ENCODE data around the gene PTPRC.
"Not testable (repeated sequence)": the region's sequence is repeated elsewhere in the genome, so short reads cannot be mapped to it uniquely, and the experiment has no call there.

The PTPRC gene

DNA sequence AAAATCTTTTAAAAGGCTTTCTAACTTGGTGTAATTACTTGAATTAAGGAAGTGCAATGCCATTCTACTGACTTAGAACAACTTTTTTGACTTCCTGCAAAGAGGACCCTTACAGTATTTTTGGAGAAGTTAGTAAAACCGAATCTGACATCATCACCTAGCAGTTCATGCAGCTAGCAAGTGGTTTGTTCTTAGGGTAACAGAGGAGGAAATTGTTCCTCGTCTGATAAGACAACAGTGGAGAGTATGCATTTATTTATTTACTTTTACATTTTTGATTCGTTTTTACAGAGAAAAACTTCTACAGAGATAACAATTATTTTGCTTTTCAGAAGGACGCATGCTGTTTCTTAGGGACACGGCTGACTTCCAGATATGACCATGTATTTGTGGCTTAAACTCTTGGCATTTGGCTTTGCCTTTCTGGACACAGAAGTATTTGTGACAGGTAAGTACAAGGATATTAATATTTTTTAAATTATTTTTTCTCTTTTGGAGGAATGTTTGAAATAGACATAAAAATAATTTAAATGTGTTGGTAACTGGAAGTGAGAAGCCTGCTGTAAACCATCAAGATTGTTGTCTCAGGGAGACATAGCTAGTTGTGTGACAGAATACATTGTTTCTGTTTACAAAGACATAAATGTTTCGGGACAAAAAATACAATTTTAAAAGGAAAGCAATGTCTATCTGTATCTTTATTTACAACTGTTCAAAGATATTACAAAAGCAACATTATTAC lies at the start of gene PTPRC:
TSS of gene PTPRC (plus strand) at position 147 of the 742 bp plus-strand sequence. CDS start at position 376, 229 bp downstream.
- no peak for DNase-seq (ENCODE audit: low read depth in 4 of 4, low spot score in 1 of 4)

DNA sequence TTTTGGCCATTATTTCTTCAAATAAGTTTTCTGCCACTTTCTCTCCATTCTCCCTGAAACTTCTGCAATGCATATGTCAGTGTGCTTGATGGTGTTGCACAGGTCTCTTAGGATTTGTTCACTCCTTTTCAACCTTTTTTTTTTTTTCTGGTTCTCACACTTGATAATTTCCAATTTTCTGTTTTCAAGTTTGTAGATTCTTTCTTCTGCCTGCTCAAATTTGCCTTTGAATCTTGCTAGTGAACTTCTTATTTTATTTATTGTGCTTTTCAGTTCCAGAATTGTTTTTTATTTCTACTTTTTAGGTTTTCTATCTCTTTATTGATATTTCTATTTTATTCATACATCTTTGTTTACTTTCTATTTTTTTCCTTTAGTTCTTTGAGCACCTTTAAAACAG lies 48.4 kb upstream of the PTPRC start:
- DNase-seq (ENCODE audit: low read depth in 4 of 4, low spot score in 1 of 4), result no peak

GRCh38 chr1:198595765-198596164 lies 43.1 kb upstream of the PTPRC start:
- DNase-seq (ENCODE audit: low read depth in 4 of 4, low spot score in 1 of 4), result no peak

GRCh38 chr1:198597690-198598430 lies 41.0 kb upstream of the PTPRC start:
- no peak for DNase-seq (ENCODE audit: low read depth in 4 of 4, low spot score in 1 of 4)

DNA sequence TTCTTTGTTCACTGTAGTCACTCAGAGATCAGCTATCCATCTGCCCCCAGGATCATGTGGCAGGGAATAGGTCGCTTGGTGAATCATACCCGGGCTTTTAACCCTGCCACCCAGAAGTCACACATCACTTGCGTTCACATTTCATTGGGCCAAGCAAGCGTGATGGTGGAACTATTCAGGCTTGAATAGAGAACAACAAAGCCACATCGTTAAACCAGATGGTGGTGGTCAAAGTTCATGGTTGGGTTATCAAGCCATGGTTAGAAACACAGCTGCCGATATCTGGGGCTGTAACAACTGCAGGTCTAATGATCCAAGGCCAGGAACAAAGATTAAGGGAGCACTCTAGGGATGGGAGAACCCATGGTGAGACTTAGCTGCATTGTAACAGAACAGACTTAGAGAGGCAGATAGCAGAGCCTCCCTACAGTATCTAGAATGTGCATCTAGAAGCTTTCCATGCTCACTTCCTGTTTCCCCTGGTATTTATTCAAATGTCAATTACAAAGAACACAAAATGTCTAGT lies 40.0 kb upstream of the PTPRC start:
- no peak for DNase-seq (ENCODE audit: low read depth in 4 of 4, low spot score in 1 of 4)

DNA sequence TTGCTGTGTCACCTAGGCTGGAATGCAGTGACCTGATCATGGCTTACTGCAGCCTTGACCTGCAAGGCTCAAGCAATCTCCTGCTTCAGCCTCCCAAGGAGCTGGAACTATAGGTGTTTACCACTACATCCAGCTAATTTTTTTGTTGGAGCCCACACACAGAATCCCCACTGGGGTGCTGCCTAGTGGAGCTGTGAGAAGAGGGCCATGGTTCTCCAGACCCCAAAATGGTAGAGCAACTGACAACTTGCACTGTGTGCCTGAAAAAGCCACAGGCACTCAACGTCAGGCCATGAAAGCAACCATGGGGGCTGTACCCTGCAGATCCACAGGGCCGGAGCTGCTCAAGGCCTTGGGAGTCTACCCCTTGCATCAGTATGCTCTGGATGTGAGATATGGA lies 39.1 kb upstream of the PTPRC start:
- DNase-seq (ENCODE audit: low read depth in 4 of 4, low spot score in 1 of 4), result no peak

- DNase-seq (ENCODE audit: low read depth in 4 of 4, low spot score in 1 of 4), result no peak
Observed at GRCh38 chr1:198600906-198601305, 37.9 kb upstream of the PTPRC start.

DNA sequence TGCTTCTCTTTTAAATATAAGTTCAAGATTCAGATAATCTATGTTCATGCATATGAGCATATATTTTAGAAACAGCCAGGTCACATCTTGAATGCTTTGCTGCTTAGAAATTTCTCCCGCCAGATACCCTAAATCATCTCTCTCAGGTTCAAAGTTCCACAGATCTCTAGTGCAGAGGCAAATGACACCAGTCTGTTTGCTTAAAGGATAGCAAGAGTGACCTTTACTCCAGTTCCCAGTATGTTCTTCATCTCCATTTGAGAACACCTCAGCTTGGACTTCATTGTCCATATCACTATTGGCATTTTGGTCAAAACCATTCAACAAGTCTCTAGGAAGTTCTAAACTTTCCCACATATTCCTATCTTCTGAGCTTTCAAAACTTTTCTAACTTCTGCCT lies 37.5 kb upstream of the PTPRC start:
- not testable (repeated sequence) for DNase-seq (ENCODE audit: low read depth in 4 of 4, low spot score in 1 of 4)

- peak in 2 of 4 experiments; percentile 25 to 45 for DNase-seq (ENCODE audit: low read depth in 4 of 4, low spot score in 1 of 4)
Observed at GRCh38 chr1:198601936-198602889, 36.6 kb upstream of the PTPRC start.

- DNase-seq (ENCODE audit: low read depth in 4 of 4, low spot score in 1 of 4), result no peak
Observed at GRCh38 chr1:198604975-198605374, 33.9 kb upstream of the PTPRC start.

- DNase-seq (ENCODE audit: low read depth in 4 of 4, low spot score in 1 of 4), result no peak
Observed at GRCh38 chr1:198605406-198605805, 33.4 kb upstream of the PTPRC start.

DNA sequence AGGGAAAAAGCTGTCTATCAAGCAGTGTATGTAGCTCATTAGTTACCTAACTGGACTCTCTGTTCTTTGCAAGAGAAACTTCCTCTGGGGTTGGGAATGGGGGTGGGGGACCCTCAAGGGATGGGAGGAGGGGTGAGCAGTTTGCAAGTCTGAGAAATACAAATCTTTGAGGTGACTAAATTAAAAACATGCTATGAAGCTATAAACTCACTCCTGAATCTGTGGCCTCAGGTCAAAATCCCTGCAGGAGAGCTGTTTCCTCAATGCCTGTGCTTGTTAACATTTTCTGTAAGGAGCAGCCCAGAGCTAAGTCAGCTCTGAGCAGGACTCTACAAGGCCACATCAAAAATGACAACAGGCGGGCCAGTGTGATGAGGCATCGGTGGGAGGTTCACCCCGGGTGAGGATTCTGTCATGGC lies 32.8 kb upstream of the PTPRC start:
- no peak for DNase-seq (ENCODE audit: low read depth in 4 of 4, low spot score in 1 of 4)

- DNase-seq (ENCODE audit: low read depth in 4 of 4, low spot score in 1 of 4), result no peak
Observed at GRCh38 chr1:198607714-198608113, 31.1 kb upstream of the PTPRC start.

DNA sequence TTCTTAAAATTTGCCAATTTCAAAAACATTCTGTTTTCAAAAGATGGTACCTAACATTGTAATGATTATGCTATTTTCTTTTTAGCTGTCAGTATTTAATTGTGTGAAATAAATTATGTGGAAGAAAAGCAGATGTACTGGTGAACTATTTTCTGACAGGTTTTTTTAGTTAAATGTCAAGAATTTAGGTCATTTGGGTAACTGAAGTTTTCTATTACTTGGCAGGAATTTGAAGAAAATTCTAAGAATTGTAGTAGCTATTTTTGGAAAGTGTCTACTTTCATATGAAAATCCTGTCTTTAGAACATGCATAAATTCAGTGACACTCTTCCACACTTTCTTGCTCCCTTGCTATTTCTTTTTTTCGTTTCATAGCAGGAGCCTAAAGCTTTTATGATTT lies 28.5 kb upstream of the PTPRC start:
- DNase-seq (ENCODE audit: low read depth in 4 of 4, low spot score in 1 of 4), result no peak

GRCh38 chr1:198611219-198611618 lies 27.6 kb upstream of the PTPRC start:
- no peak for DNase-seq (ENCODE audit: low read depth in 4 of 4, low spot score in 1 of 4)

DNA sequence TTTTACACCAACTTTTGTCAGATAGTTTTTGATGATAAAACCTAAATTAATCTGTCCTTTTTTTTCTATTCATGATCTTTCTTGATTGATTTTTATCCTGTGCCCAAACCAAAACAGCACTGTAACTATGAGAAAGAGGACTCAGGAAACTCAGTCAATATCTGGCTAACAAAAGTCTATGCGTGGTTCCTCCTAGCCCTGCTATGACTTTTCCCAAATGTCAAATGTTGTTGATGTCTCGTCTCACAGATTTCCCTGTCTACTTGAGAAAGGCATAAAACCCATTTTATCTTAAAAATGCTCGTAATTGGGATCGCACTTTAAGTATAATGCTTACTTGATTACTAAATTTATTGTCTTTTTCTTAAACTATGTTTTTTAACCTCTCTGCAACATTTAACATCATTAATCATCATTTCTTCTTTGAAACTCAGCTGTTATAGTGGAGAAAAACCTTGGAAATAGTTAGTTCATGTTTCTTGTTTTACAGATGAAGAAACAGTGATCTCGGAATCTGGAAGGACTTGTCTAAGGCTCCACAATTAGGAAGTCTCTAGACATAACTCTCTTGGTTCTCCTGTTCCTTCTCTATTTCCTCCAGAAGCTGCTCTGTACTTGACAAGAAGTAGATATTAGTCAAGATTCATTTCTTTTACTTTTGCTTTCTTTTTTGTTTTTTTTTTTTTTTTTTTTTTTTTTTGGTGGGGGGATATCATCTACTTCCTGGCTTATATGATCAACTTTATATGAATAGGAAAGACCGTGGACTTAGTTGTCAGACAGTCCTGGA lies 26.2 kb upstream of the PTPRC start:
- no peak for DNase-seq (ENCODE audit: low read depth in 4 of 4, low spot score in 1 of 4)

GRCh38 chr1:198617406-198617805 lies 21.4 kb upstream of the PTPRC start:
- no peak for DNase-seq (ENCODE audit: low read depth in 4 of 4, low spot score in 1 of 4)

DNA sequence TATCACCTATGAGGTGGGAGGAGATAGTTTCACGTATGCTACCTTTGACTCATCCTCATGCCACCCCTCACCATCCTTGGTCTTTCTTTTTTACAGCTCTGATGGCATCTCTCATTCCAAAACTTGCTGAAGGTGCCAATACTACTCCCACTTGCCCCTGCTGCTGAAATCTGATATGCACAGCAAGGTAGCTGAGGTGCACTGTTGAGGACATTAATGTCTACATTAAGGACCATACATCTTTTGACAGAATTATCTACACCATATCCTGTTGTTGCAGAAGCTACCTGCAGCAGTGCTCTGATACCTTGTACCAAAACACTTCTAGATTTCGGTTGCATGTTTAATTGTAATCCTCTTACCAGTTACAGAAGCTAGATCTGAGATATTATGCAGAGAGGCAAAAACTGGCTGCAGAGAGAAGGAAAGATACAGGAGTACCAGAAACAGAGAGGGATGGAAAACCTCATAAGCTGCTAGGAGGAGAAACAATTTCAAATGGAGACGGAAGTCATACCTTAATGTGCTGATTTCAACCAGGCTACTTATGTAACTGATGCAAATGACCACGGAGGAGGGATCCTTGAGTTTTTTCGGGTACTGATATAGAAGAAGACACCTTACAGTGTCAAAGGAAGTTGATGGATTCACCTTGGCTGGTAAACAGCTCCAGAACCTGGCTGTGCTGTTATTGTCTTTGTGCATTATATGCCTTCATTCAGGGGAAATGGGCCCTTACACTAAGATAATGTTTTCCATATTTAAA lies 19.3 kb upstream of the PTPRC start:
- no peak for DNase-seq (ENCODE audit: low read depth in 4 of 4, low spot score in 1 of 4)

GRCh38 chr1:198620218-198620617 lies 18.6 kb upstream of the PTPRC start:
- no peak for DNase-seq (ENCODE audit: low read depth in 4 of 4, low spot score in 1 of 4)

Measured in stimulated activated CD4-positive, alpha-beta T cell treated with anti-CD3 and anti-CD28 coated beads, Interleukin-1b, Interleukin-23, amount 100 ng/mL, for 24 hours (primary cell).